Myometrial cell (primary cell): ENCODE data around the gene KHSRP. TPM values are rescaled to one million over a fixed set of nuclear protein-coding genes. Genes with fewer than 3 reads are reported as not detected.

ENCODE experiments used
- total RNA-seq: library from RNA; depleted of rRNA; stranded (reverse); fragments of >200 nt; gene quantifications from 2 replicates; pipeline ENCODE4 v1.2.3, GENCODE V29; 2015

The KHSRP gene, protein sequence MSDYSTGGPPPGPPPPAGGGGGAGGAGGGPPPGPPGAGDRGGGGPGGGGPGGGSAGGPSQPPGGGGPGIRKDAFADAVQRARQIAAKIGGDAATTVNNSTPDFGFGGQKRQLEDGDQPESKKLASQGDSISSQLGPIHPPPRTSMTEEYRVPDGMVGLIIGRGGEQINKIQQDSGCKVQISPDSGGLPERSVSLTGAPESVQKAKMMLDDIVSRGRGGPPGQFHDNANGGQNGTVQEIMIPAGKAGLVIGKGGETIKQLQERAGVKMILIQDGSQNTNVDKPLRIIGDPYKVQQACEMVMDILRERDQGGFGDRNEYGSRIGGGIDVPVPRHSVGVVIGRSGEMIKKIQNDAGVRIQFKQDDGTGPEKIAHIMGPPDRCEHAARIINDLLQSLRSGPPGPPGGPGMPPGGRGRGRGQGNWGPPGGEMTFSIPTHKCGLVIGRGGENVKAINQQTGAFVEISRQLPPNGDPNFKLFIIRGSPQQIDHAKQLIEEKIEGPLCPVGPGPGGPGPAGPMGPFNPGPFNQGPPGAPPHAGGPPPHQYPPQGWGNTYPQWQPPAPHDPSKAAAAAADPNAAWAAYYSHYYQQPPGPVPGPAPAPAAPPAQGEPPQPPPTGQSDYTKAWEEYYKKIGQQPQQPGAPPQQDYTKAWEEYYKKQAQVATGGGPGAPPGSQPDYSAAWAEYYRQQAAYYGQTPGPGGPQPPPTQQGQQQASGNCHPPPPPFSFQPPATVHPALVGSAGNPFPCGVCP
- total RNA-seq, result 158 and 168 TPM in 2 replicates

GRCh38 chr19:6424195-6424938, at the start of gene KHSRP:
Gene KHSRP, minus strand, starts transcription at chr19:6424811. Its CDS starts 110 bp downstream, at chr19:6424701.

DNA sequence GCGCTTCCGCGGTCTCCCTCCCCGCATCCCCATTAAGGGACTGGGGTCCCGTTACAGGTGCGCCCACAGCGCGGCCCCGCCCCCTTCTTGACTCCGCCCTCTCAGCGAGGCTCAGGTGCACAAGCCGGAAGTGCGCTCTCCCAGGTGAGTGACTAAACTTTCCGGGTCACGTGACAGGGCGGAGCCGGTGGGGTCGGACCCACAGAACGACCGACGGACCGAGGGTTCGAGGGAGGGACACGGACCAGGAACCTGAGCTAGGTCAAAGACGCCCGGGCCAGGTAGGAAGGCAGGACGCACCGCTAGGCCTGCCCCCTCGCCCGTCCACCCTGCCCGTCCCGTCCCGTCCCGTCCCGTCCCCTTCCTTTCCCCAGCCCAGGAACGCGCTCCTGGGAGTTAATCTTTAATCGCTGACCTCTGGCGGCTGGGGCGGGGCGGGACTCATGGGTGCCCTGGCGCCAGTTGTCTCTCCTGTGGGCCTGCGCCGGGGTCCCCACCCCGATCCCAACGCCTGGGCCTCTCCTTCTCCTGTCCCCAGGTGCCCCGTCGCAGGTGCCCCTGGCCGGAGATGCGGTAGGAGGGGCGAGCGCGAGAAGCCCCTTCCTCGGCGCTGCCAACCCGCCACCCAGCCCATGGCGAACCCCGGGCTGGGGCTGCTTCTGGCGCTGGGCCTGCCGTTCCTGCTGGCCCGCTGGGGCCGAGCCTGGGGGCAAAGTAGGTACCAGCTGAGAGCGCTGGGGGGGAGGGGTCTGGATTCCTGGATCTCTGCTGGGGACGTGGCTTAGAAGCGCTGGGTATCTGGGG, 39.7 kb upstream of the KHSRP start, which contains the start of gene CRB3:
TSS of gene CRB3 (plus strand) at position 202 of the 804 bp plus-strand sequence. CDS start at position 633, 431 bp downstream.

DNA sequence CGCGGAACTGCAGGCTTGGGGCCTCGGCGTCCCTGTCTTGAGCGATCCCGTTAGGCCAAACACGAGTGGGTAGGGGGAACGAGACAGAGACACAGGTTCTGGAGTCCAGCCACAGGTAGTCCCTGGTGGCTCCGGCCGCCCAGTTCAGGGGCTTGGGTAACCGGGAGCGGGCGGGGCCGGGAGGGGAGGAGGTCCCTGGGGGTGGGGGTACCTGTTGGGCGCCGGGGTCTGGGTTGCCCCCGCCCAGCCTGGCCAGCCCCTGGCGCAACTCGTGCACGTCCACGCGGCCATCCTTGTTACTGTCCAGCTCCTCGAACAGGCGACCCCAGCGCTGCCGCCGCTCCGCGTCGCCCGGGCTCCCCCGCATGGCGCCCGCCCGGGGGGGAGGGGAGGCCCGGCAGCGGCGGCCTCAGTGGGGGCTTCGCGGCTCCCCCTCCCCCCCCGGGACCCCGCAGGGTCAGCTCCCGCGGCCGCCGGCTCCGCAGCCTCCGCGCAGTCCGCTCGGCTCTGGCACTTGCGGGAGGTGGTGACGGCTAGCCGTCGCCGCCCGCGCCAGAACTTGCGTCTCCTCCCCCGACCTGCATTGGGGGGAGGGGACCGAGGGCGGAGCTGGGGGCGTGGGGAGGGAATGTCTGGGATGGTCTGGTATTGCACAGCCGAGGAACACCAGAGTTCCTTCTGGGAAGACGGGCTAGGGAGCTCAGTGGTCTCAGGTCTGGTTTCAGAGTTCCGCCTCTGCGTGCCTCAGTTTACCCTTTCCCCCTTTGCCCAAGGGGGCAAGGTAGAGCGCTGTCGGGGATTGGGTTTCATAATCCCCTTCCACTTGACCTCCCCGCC, 34.9 kb upstream of the KHSRP start, which contains the start of gene SLC25A23:
TSS of gene SLC25A23 (minus strand) at position 531 of the 837 bp plus-strand sequence. CDS start at position 367, 164 bp downstream.

GRCh38 chr19:6433663-6434062, 9.1 kb upstream of the KHSRP start, which contains the start of gene SLC25A41:
Gene SLC25A41, minus strand, starts transcription at chr19:6433763. Its CDS starts 70 bp downstream, at chr19:6433693.

DNA sequence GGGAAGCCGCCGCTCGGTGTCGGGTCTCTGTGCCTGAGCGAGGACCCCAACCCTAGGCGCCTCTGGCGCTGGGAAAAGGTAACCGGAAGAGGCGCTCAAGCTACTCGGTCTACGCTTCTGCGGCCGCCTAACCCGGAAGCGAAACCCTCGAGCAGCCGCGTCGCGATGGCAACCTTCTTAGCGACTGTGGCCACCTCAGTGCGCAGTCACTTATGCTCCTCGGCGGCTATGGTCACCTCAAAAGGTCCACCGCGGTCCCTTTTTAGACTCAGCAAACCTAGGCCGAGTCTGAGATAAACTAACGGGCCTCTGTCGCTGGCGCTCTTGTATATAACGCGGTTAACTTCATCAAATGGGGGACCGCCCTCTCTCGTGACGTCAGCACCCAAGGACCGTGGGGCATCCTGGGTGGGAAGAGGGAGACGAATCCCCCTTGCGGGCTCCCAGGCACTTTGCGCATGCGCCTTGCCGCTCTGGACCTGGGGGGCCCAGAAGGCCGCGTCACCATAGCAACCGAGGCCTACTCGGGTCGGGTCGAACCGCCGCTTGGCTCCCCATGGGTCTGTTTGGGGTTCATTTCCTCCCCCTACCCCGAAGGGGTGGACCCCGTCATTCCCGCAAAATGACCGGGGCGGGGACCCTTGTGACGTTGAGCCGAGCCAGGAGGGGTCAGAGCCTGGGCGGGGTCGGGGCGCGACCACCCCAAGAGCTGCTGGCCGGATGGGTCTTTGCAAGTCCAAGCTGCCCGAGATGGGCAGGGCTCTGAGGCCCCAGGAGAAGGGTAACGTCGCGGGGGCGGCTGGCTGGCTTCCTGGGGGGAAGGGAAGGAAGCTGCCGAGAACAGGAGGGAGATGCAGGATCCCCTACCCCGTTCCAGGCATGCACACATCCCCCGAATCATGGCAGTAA, 31.3 kb downstream of the KHSRP start, which contains the start of gene GTF2F1:
TSS of gene GTF2F1 (minus strand) at position 91 of the 909 bp plus-strand sequence. CDS start 169 bp downstream, outside the sequence.

DNA sequence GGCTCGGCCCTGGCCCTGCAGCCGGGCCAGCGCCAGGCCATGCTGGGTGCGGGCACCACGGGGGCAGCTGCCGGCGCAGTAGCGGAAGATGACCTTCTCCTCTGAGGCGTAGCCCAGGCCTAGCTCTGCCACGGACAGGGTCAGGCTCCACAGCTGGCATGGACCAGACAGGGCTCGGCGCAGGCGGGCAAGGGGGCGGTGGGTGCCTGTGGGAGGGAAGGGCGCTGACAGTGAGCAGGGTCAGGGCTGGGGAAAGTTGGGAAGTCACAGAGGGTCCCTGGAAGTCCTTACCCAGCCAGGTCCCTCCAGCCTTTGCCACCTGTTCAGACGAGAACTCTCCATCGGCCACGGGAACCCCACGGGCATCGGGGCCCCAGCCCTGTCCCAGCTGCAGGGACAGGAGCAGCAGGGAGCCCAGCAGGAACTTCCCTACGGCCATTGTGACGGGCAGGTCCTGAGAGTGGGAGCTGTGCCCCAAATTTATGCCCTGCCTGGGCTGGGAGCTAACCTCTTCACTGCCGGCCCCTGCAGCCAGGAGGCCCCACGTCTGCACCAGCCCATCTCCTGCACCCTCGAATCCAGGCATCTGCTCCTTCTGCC, 49.1 kb downstream of the KHSRP start, which contains the start of gene PSPN:
TSS of gene PSPN (minus strand) at position 523 of the 600 bp plus-strand sequence. CDS start at position 439, 84 bp downstream.

GRCh38 chr19:6372594-6373095, 52.0 kb downstream of the KHSRP start, which contains the start of gene ALKBH7:
Gene ALKBH7, plus strand, starts transcription at chr19:6372794. Its CDS starts 27 bp downstream, at chr19:6372821.

Other genes starting within 250 kb of the KHSRP start
- 22.5 and 23.9 TPM in 2 replicates for gene MLLT1, start 144.8 kb downstream of the KHSRP start, total RNA-seq
- not detected in 2 replicates for gene ACER1, start 91.2 kb downstream of the KHSRP start, total RNA-seq
- 147 and 276 TPM in 2 replicates for gene CLPP, start 63.3 kb downstream of the KHSRP start, total RNA-seq
- 46.3 and 69.2 TPM in 2 replicates for gene ALKBH7, start 52.0 kb downstream of the KHSRP start, total RNA-seq
- gene PSPN, start 48.9 kb downstream of the KHSRP start, total RNA-seq, result under 0.01 and 0.89 TPM in 2 replicates
- gene GTF2F1, start 31.6 kb downstream of the KHSRP start, total RNA-seq, result 41.6 and 49.9 TPM in 2 replicates
- not detected in 2 replicates for gene SLC25A41, start 9.0 kb upstream of the KHSRP start, total RNA-seq
- gene SLC25A23, start 35.0 kb upstream of the KHSRP start, total RNA-seq, result 13.1 and 14.1 TPM in 2 replicates
- gene CRB3, start 39.5 kb upstream of the KHSRP start, total RNA-seq, result not detected in 2 replicates
- 0.29 TPM in 1 of 2 replicates, not detected in the other for gene DENND1C, start 57.0 kb upstream of the KHSRP start, total RNA-seq
- gene TUBB4A, start 77.5 kb upstream of the KHSRP start, total RNA-seq, result not detected in 2 replicates
- gene TNFSF9, start 106.2 kb upstream of the KHSRP start, total RNA-seq, result 1.2 and 1.6 TPM in 2 replicates
- gene CD70, start 166.3 kb upstream of the KHSRP start, total RNA-seq, result not detected in 2 replicates
- not detected in 2 replicates for gene TNFSF14, start 245.3 kb upstream of the KHSRP start, total RNA-seq